ENCODE measurements around the gene TJP3. TPM values are rescaled to one million over a fixed set of nuclear protein-coding genes. Genes with fewer than 3 reads are reported as not detected.

Gene TJP3
- total RNA-seq, 1 donor from 2014 or later = 141 TPM

DNA sequence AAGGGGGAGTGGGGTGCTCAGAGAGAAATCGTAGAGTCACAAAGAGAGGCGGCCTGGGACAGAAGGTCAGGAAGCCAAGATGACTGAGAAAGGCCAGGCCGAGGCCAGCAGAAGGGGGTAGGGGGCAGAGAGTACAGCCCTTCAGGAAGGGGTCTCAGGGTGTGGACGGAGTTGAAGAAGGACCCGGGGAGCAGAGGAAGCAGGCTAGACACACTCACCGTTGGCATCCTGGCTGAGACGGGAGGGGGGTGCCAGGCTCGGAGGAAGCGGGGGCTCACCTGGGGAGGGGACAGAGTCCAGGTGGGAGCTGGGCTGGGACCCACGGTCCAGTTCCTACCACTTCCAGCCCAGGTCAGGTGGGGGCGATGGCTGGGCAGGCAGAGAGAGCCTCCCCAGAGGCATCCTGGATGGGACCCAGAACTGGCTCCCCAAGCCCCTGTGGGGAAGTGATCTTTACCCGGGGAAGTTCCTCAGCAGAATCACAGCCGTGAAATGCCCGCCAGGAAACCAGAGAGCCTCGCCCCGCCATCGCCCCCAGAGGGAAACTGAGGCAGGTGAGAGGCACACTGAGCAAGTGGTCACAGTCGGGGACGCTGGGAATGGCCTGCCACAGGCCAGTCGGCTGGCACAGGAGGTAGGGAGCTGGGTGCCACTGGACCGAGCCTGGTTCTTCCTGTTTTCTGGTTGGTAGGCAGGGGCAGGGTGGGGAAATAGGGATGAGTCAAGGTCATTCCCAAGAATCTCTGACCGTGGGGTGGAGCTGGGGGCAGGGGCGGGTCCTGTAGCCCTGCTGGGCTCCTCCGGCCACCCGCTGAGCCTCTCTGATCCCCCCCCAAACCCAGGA lies 76.6 kb downstream of the TJP3 start:
- DNase-seq (ENCODE audit: low spot score) = no peak

- DNase-seq (ENCODE audit: low spot score) = no peak
These were observed 77.3 kb downstream of the TJP3 start for GRCh38 chr19:3785451-3785937.

DNA sequence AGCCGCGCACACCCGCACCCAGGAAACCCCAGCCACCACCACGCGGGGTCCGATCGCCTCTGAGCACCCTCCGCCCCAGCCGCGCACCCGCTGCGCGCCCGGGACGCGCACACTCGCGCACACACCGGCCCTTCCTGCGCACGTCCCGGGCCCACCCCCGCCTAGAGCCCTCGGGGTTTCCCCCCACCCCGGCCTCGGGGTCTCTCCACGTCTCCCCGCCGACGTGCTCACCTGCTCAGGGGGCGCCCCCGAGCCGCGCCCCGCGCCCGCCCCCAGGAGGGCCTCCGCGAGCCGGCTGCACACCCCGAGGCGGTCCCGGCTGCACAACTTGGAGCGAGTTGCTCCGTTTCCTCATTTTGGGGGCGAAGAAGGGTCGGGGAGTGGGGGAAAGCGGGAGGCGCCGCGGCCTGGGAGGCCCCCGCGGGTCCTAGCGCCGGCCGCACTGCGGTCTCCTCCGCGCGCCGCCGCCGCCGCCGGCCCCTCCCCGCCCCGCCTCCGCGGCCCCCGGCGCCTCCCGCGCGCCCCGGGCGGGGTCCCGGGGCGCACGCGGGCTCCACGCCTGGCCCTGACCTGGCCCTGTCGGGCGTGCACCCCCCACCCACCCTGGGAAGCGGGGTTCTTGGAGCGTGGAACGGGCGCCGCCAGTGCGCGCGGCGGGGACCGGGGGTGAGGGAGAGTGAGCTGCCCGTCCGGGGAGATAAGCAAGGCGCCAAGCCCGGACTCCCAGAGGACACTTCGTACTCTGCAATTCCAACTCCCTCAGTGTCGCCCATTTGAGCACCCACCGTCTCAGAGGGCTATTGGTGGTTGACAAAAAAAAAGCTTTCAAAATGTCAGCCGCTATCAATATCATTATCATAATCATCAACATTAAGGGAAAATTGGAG lies 78.0 kb downstream of the TJP3 start, which contains the start of gene MATK:
TSS of gene MATK (minus strand) at position 444 of the 887 bp plus-strand sequence. CDS start 1,246 bp downstream, outside the sequence.
- DNase-seq (ENCODE audit: low spot score) = no peak

DNA sequence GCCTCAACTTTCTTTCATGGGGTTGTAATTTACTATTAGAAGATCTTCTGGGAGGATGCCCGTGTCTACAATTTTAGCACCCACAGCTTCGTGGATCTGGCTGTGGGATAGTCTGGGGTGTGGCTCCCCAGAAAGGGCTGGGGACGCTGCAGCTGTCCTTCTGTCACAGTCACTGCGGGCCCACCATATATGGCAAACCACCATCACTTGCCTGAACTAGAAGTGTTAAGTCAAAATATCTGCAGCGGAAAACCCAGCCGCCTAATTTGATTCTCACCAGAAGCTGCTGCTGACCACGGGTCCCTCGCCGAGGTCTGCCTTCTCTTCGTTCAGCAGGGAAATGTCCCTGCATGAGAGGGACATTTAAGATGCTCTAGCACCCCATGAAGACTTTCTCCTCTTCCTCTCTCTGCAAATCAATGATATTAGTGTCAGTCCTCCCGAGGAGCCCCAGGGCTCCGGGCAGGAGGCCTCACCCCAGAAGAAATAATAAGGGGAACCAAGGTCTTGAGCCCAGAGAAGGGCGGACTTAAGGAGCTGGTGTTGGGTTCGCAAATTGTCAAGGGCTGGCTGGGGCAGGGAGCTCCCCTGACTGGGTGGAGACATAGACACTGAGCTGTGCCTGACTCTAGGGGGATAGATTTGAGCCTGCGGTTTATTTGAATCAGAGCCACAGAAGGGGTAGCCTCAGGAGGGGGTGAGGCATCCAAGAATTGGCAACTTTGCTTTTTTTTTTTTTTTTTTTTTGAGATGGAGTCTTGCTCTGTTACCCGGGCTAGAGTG lies 81.0 kb downstream of the TJP3 start:
- no peak for DNase-seq (ENCODE audit: low spot score)

DNA sequence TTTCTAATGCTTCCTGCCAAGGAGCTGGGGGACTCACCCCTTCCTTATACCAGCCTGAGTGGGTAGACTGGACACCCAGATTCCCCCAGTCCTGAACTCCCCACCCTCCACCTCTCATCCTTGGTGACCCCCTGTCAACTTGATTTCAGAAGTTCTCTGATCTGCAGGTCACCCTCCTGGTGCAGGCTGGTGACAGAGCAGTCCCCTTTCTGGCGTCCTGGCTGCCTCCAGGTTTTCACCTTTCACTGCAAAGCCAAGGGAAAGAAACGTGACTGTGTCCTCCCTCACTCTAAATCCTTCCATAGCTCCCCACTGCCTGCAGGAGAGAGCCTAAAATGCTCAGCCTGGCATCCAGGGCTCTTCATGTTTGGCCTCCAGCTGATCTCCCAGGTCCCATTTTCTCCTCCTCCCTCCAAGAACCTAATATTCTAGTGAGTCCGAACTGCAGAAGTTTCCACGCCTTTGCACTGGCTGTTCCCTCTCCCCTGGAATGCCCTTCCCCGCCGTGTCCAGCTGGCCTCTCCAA lies 82.1 kb downstream of the TJP3 start:
- no peak for DNase-seq (ENCODE audit: low spot score)

GRCh38 chr19:3790941-3791340 lies 82.8 kb downstream of the TJP3 start:
- DNase-seq (ENCODE audit: low spot score) = no peak

DNA sequence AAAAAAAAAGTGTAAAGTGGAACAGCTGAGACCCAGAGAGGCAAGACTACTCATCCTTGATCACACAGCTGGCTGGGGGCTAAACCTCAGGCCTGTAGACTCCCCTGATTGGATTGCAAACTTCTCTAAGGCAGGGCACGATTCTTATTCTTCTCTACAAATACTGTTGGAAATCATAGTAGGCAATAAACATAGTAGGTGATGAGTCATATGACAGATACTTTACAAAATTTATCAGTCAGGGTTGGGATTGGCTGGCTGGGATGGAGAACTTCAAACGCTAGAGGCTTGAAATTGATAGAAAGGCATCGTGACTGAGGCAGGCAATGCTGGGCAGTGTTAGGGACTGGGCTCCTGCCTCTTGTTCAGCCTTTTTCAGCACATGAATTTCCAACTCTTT lies 83.9 kb downstream of the TJP3 start:
- DNase-seq (ENCODE audit: low spot score) = no peak

GRCh38 chr19:3793799-3794198 lies 85.6 kb downstream of the TJP3 start:
- DNase-seq (ENCODE audit: low spot score) = no peak

DNA sequence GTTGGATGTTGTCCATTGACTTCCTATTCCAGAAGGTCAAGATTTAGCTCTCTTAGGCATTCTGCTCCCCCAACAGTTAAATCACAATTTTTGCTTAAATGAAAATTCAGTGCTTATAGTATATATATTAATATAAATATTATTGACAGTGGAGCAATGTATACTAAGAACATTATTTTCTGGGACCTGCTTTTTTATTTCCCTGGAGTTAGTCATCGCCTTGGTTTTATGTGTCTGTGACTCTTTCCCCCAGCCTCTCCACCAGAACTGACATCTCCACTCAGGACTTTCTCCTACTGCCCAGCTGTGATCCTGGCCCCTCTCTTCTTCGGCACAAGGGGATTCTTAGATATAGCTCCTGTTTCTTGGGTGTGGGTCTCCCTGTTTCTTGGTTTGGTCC lies 88.2 kb downstream of the TJP3 start:
- DNase-seq (ENCODE audit: low spot score) = no peak

GRCh38 chr19:3798137-3798536 lies 90.0 kb downstream of the TJP3 start:
- no peak for DNase-seq (ENCODE audit: low spot score)

Other genes starting within 250 kb of the TJP3 start
- 712 TPM for gene SMIM24, start 227.9 kb upstream of the TJP3 start, total RNA-seq
- 3.7 TPM for gene SMIM44, start 224.9 kb upstream of the TJP3 start, total RNA-seq
- gene DOHH, start 207.7 kb upstream of the TJP3 start, total RNA-seq = 11.6 TPM
- 84.7 TPM for gene FZR1, start 202.1 kb upstream of the TJP3 start, total RNA-seq
- 10.3 TPM for gene TEKTIP1, start 169.2 kb upstream of the TJP3 start, total RNA-seq
- 64.1 TPM for gene MFSD12, start 150.8 kb upstream of the TJP3 start, total RNA-seq
- 100 TPM for gene HMG20B, start 135.4 kb upstream of the TJP3 start, total RNA-seq
- gene GIPC3, start 122.9 kb upstream of the TJP3 start, total RNA-seq = 1.3 TPM
- gene TBXA2R, start 101.5 kb upstream of the TJP3 start, total RNA-seq = 4.9 TPM
- 25.8 TPM for gene CACTIN, start 81.6 kb upstream of the TJP3 start, total RNA-seq
- 72.9 TPM for gene PIP5K1C, start 7.9 kb upstream of the TJP3 start, total RNA-seq
- 32.8 TPM for gene APBA3, start 53.3 kb downstream of the TJP3 start, total RNA-seq
- 57.5 TPM for gene MRPL54, start 54.3 kb downstream of the TJP3 start, total RNA-seq
- gene RAX2, start 63.8 kb downstream of the TJP3 start, total RNA-seq = not detected
- gene MATK, start 78.0 kb downstream of the TJP3 start, total RNA-seq = 4.7 TPM
- gene ZFR2, start 160.7 kb downstream of the TJP3 start, total RNA-seq = 0.55 TPM
- gene ATCAY, start 172.3 kb downstream of the TJP3 start, total RNA-seq = 0.63 TPM
- not detected for gene NMRK2, start 224.7 kb downstream of the TJP3 start, total RNA-seq

Data from mucosa of gallbladder (tissue), 1 donor.